Caco-2 (cell line): ENCODE measurements around the gene MAST4. TPM values are rescaled to one million over a fixed set of nuclear protein-coding genes. Genes with fewer than 3 reads are reported as not detected.
"Not testable (repeated sequence)": the region's sequence is repeated elsewhere in the genome, so short reads cannot be mapped to it uniquely, and the experiment has no call there.

Experiments
- BruUV-seq: library from RNA; stranded (reverse); fragments of 400-500 nt; replicated peaks from 2 replicates; lab custom pipeline; 2021; lab: Mats Ljungman, UMichigan
- CTCF ChIA-PET: fragments of 300-600 bp; sonication (Branson Sonifier 250); formaldehyde crosslinking; loops from one replicate; lab custom pipeline; 2022; ENCODE audit warnings: antibody characterized with exemption; lab: Charles Lee
- POLR2A ChIA-PET: fragments of 300-600 bp; sonication (Branson Sonifier 250); formaldehyde crosslinking; loops from one replicate; lab custom pipeline; 2022; ENCODE audit warnings: antibody characterized with exemption; lab: Charles Lee
- DNase-seq, 2 experiments: peaks; one replicate each; pipeline versions ENCODE4 v3.0.0 to v3.0.0-alpha.2; 2020 to 2022
- H3K27me3 ChIP-seq: replicated peaks from 2 replicates; pipeline ENCODE4 v1.6.0; 2011; ENCODE audit warnings: low read length; ENCODE audit not compliant: control insufficient read depth, insufficient read depth
- H3K36me3 ChIP-seq: 2 replicates; pipeline ENCODE4 v1.5.1; 2011; ENCODE audit warnings: low read length; ENCODE audit not compliant: control insufficient read depth, insufficient read depth
- H3K4me1 ChIP-seq: fragments of 250-450 bp; sonication (Bioruptor Pico); 2 replicates; pipeline ENCODE4 v1.5.1; 2020; ENCODE audit warnings: mild to moderate bottlenecking
- H3K4me3 ChIP-seq: 2 replicates; pipeline ENCODE4 v1.5.1; 2011; ENCODE audit warnings: low read depth, mild to moderate bottlenecking, control low read depth, low read length
- H3K9me3 ChIP-seq: fragments of 250-450 bp; sonication (Bioruptor Pico); 2 replicates; pipeline ENCODE4 v1.5.1; 2020; ENCODE audit warnings: mild to moderate bottlenecking, moderate library complexity
- H3K27ac Mint-ChIP-seq: one replicate; pipeline ENCODE4 v1.8.0; 2022; ENCODE audit warnings: mixed read lengths; ENCODE audit not compliant: unreplicated experiment
- H3K27me3 Mint-ChIP-seq: one replicate; pipeline ENCODE4 v1.8.0; 2022; ENCODE audit warnings: mixed read lengths; ENCODE audit not compliant: insufficient read depth, unreplicated experiment
- H3K36me3 Mint-ChIP-seq: one replicate; pipeline ENCODE4 v1.8.0; 2022; ENCODE audit warnings: mild to moderate bottlenecking, mixed read lengths; ENCODE audit not compliant: insufficient read depth, unreplicated experiment
- H3K4me1 Mint-ChIP-seq: one replicate; pipeline ENCODE4 v1.8.0; 2022; ENCODE audit warnings: low read depth, mixed read lengths; ENCODE audit not compliant: unreplicated experiment
- H3K4me3 Mint-ChIP-seq: one replicate; pipeline ENCODE4 v1.8.0; 2022; ENCODE audit warnings: mild to moderate bottlenecking, moderate library complexity, mixed read lengths; ENCODE audit not compliant: unreplicated experiment
- H3K9me3 Mint-ChIP-seq: one replicate; pipeline ENCODE4 v1.8.0; 2022; ENCODE audit warnings: mixed read lengths; ENCODE audit not compliant: unreplicated experiment
- intact Hi-C: fragments of 100-400 bp; cut with micrococcal nuclease; formaldehyde crosslinking; loops from one replicate; pipeline ENCODE4 v1.10.0; 2022; ENCODE audit not compliant: unreplicated experiment
- total RNA-seq: library from RNA; stranded (reverse); gene quantifications from 2 replicates; pipeline ENCODE4 v1.2.3, GENCODE V29; 2022
- TF ChIP-seq, protein P1 (sequence below), 2 experiments: fragments of 200-600 bp in 1 of 2; IDR thresholded peaks; 1 replicate in 1 of 2; 2 replicates in 1 of 2; pipeline versions ENCODE4 v1.5.1 to v1.8.0; 2011 to 2022; ENCODE audit warnings: antibody characterized with exemption in 1 of 2, control low read depth in 1 of 2, inconsistent platforms in 1 of 2, low read depth in 1 of 2, low read length in 1 of 2, mild to moderate bottlenecking in 1 of 2, moderate library complexity in 1 of 2; ENCODE audit not compliant: insufficient read depth in 1 of 2, severe bottlenecking in 1 of 2, unreplicated experiment in 1 of 2

The MAST4 gene
- total RNA-seq, 1 experiment from 2014 or later = 17.8 TPM

DNA sequence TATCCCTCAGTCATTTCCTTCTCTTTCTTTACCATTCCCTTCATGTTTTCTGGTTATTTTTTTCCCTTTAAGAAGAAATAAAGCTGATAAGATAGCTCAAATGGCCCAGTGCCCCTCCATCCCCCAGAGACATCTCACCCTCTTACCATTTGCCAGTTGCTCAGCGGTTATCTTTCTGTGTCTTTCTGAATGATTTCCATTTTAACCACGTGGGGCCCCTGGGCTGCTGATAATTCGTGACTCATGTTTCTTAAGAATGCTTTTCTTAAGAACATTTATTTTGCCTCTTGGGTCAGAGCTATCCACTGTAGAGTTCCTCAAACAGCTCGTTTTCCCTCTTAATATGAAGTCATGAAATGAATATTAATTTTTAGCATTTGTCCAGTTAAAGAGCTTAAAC is 147.8 kb downstream of the MAST4 start:
- CTCF ChIA-PET = no interaction called here
- TF ChIP-seq, protein P1, sequence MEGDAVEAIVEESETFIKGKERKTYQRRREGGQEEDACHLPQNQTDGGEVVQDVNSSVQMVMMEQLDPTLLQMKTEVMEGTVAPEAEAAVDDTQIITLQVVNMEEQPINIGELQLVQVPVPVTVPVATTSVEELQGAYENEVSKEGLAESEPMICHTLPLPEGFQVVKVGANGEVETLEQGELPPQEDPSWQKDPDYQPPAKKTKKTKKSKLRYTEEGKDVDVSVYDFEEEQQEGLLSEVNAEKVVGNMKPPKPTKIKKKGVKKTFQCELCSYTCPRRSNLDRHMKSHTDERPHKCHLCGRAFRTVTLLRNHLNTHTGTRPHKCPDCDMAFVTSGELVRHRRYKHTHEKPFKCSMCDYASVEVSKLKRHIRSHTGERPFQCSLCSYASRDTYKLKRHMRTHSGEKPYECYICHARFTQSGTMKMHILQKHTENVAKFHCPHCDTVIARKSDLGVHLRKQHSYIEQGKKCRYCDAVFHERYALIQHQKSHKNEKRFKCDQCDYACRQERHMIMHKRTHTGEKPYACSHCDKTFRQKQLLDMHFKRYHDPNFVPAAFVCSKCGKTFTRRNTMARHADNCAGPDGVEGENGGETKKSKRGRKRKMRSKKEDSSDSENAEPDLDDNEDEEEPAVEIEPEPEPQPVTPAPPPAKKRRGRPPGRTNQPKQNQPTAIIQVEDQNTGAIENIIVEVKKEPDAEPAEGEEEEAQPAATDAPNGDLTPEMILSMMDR (IDR thresholded peaks at IDR 0.05; ENCODE audit: insufficient read depth in 1 of 2, low read depth in 1 of 2, low read length in 1 of 2, severe bottlenecking in 1 of 2, unreplicated experiment in 1 of 2) = no peak
- POLR2A ChIA-PET = no interaction called here
- Mint-ChIP-seq H3K4me1 (peaks cover 10% of the 10 kb centered on the region), H3K4me3 (no peak overlapping the region), H3K9me3 (peaks cover 10% of the 10 kb centered on the region), H3K36me3 (no peaks in the 10 kb centered on the region), H3K27me3 (peaks cover 8% of the 10 kb centered on the region), H3K27ac (no peak overlapping the region)
- H3K4me1 ChIP-seq = no peaks in the 10 kb centered on the region
- H3K4me3 ChIP-seq = no peak overlapping the region
- no peaks in the 10 kb centered on the region for H3K9me3 ChIP-seq
- no peaks in the 10 kb centered on the region; the same call in 1 of the 2 replicates for H3K27me3 ChIP-seq
- DNase-seq = no peak
- BruUV-seq = no TSS peak
- H3K36me3 ChIP-seq = no peaks in the 10 kb centered on the region
- intact Hi-C loops = loop anchor here (5.0 kb wide), 1 partner anchor 437 kb away; no protein-coding TSS in a partner anchor

DNA sequence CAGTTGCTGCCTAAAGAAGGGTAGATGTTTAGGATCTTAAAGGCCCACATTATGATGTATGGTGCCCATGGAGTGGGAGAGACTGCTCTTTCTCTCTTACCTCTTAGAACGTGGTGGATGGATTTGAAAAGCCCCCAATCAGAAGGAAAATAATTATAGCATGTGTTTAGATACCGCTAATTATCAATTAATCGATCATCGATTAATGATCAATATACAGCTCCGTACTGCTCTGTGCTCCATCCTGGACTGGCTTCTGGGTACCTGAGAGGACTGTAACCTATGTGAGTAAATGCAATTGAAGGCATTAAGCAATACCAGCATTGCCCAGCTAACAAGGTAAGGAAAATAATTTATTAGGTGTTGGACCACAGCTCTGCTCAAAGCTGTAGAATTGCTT is 149.1 kb downstream of the MAST4 start:
- Mint-ChIP-seq H3K9me3 (peaks cover 10% of the 10 kb centered on the region), H3K27me3 (peaks cover 8% of the 10 kb centered on the region), H3K36me3 (no peaks in the 10 kb centered on the region), H3K4me3 (no peak overlapping the region), H3K27ac (no peak overlapping the region), H3K4me1 (peaks cover 10% of the 10 kb centered on the region)
- DNase-seq = no peak
- ChIA-PET CTCF (no interaction called here), POLR2A (no interaction called here)
- no TSS peak for BruUV-seq
- Histone ChIP-seq H3K27me3 (no peaks in the 10 kb centered on the region), H3K4me3 (no peak overlapping the region), H3K9me3 (no peaks in the 10 kb centered on the region), H3K4me1 (no peaks in the 10 kb centered on the region), H3K36me3 (no peaks in the 10 kb centered on the region)
- TF ChIP-seq, protein P1 (IDR thresholded peaks at IDR 0.05; ENCODE audit: insufficient read depth in 1 of 2, low read depth in 1 of 2, low read length in 1 of 2, severe bottlenecking in 1 of 2, unreplicated experiment in 1 of 2) = no peak
- intact Hi-C loops = no loop called here

DNA sequence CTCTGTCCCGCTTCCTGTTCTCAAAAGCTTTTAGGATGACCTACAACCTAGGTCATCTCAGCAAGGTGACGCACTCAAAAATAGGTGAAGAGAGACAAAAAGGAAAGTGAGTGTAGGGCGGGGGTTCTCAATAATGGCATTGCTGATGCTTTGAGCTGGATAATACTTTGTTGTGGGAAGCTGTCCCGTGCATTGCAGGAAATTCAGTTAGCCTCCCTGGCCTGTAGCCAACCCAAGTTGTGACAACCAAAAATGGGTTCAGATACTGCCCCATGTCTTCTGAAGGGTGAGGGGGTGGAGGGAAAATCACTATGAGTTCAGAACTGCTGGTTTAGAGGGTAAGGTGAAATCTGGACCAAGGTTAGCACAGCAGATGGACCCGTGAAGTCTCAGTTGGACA is 151.4 kb downstream of the MAST4 start:
- Histone ChIP-seq H3K9me3 (no peaks in the 10 kb centered on the region), H3K27me3 (no peaks in the 10 kb centered on the region), H3K4me1 (no peaks in the 10 kb centered on the region), H3K36me3 (no peaks in the 10 kb centered on the region), H3K4me3 (no peak overlapping the region)
- TF ChIP-seq, protein P1 (IDR thresholded peaks at IDR 0.05; ENCODE audit: insufficient read depth in 1 of 2, low read depth in 1 of 2, low read length in 1 of 2, severe bottlenecking in 1 of 2, unreplicated experiment in 1 of 2) = no peak
- DNase-seq = no peak
- no peaks in the 10 kb centered on the region for H3K36me3 Mint-ChIP-seq
- H3K4me1 Mint-ChIP-seq = no peaks in the 10 kb centered on the region
- no TSS peak for BruUV-seq
- peaks cover 10% of the 10 kb centered on the region for H3K27me3 Mint-ChIP-seq
- H3K9me3 Mint-ChIP-seq = peaks cover 10% of the 10 kb centered on the region
- no peak overlapping the region for H3K27ac Mint-ChIP-seq
- ChIA-PET CTCF (no interaction called here), POLR2A (no interaction called here)
- intact Hi-C loops = no loop called here
- no peak overlapping the region for H3K4me3 Mint-ChIP-seq

DNA sequence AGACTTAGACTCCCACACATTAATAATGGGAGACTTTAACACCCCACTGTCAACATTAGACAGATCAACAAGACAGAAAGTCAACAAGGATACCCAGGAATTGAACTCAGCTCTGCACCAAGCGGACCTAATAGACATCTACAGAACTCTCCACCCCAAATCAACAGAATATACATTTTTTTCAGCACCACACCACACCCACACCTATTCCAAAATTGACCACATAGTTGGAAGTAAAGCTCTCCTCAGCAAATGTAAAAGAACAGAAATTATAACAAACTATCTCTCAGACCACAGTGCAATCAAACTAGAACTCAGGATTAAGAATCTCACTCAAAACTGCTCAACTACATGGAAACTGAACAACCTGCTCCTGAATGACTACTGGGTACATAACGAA is 156.5 kb downstream of the MAST4 start:
- BruUV-seq, POLR2A ChIA-PET, H3K4me3 Mint-ChIP-seq, H3K9me3 ChIP-seq, H3K27ac Mint-ChIP-seq, H3K36me3 Mint-ChIP-seq, CTCF ChIA-PET, DNase-seq, H3K9me3 Mint-ChIP-seq, H3K36me3 ChIP-seq, H3K4me3 ChIP-seq, H3K4me1 ChIP-seq, intact Hi-C loops, H3K4me1 Mint-ChIP-seq, H3K27me3 ChIP-seq: not testable (repeated sequence)
- peaks cover 27% of the 10 kb centered on the region for H3K27me3 Mint-ChIP-seq
